DND-41 (cell line): ENCODE results near the gene PITPNC1.

Source experiments
- ATAC-seq: fragments of 200-7000 bp; cut with Tn5 transposase; 3 replicates; pipeline ENCODE4 v1.9.1; 2021; ENCODE audit warnings: low read depth; ENCODE audit not compliant: insufficient read depth
- DNase-seq: peaks from one replicate; pipeline ENCODE4 v3.0.0-alpha.2; 2020
- H2AFZ ChIP-seq: 2 replicates; pipeline ENCODE4 v1.6.0; 2012; ENCODE audit warnings: low read depth, low read length
- H3K27ac ChIP-seq: 2 replicates; pipeline ENCODE4 v1.5.1; 2012; ENCODE audit warnings: low read length, inconsistent platforms
- H3K27me3 ChIP-seq: fragments of 200-600 bp; sonication (generic); 2 replicates; pipeline ENCODE4 v1.6.0; 2012; ENCODE audit warnings: low read length, mild to moderate bottlenecking, inconsistent platforms; ENCODE audit not compliant: insufficient read depth, poor library complexity
- H3K36me3 ChIP-seq: 2 replicates; pipeline ENCODE4 v1.5.1; 2012; ENCODE audit warnings: low read length, inconsistent platforms; ENCODE audit not compliant: insufficient read depth
- H3K4me1 ChIP-seq: 2 replicates; pipeline ENCODE4 v1.5.1; 2012; ENCODE audit warnings: mild to moderate bottlenecking, low read length; ENCODE audit not compliant: insufficient read depth
- H3K4me2 ChIP-seq: 2 replicates; pipeline ENCODE4 v1.6.0; 2012; ENCODE audit warnings: mild to moderate bottlenecking, moderate library complexity, low read length, inconsistent platforms; ENCODE audit not compliant: insufficient read depth
- H3K4me3 ChIP-seq, 2 experiments: fragments of 200-600 bp in 1 of 2; shearing (Covaris generic) in 1 of 2; 2 replicates each; pipeline ENCODE4 v1.5.1; 2012 to 2016; ENCODE audit warnings: inconsistent platforms in 2 of 2, low read length in 2 of 2, mild to moderate bottlenecking in 2 of 2, low read depth in 1 of 2, moderate library complexity in 1 of 2
- H3K79me2 ChIP-seq: 2 replicates; pipeline ENCODE4 v1.6.0; 2012; ENCODE audit warnings: low read length, inconsistent platforms; ENCODE audit not compliant: insufficient read depth
- H3K9ac ChIP-seq: 2 replicates; pipeline ENCODE4 v1.6.0; 2012; ENCODE audit warnings: low read depth, mild to moderate bottlenecking, inconsistent platforms, low read length, moderate library complexity
- H3K9me3 ChIP-seq: 2 replicates; pipeline ENCODE4 v1.5.1; 2012; ENCODE audit warnings: low read length, moderate library complexity, mild to moderate bottlenecking, inconsistent platforms; ENCODE audit not compliant: insufficient read depth, severe bottlenecking
- H4K20me1 ChIP-seq: 2 replicates; pipeline ENCODE4 v1.6.0; 2012; ENCODE audit warnings: low read length; ENCODE audit not compliant: insufficient read depth
- EZH2 ChIP-seq: IDR thresholded peaks from 3 replicates; pipeline ENCODE4 v1.6.1; 2012; ENCODE audit warnings: borderline replicate concordance, low read depth, mild to moderate bottlenecking, moderate library complexity, low read length, inconsistent platforms; ENCODE audit not compliant: severe bottlenecking
- TF ChIP-seq, protein P1 (sequence below): IDR thresholded peaks from 2 replicates; pipeline ENCODE4 v1.5.1; 2012; ENCODE audit warnings: borderline replicate concordance, low read length, moderate library complexity, mild to moderate bottlenecking; ENCODE audit not compliant: poor library complexity, severe bottlenecking; ENCODE audit errors: extremely low read depth

The PITPNC1 gene

DNA sequence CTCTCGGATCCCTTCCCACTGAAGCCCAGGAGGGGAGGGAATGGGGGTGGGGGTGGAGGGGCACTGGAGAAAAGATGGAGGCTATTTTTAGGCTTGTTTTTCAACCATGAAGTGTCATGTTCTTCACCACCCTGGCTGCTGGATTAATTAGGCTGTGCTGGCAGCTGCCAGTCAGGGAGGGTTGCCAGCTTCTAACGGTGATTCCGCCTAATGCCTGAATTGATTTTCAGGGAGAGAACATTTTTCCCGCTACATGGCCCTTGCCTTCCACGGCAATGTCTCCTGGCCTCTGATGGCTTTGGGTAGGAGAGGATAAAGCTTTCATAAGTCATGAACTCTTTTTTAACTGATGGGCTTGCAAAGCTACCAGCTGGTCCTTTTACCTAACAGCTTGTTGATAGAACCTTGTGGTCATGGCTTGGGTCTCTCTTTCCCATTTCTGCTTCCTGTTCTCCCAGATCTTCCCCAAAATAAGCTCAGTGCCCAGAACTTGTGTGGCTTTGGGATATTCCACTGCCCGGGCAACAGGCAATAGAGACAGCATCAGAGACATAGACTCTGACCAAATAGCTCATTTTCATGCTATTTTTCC is 167.4 kb downstream of the PITPNC1 start:
- Histone ChIP-seq H3K9me3 (no peaks in the 10 kb centered on the region), H3K9ac (no peak overlapping the region), H2AFZ (no peak overlapping the region), H3K4me1 (no peaks in the 10 kb centered on the region), H3K36me3 (no peaks in the 10 kb centered on the region), H3K4me3 (no peak overlapping the region), H3K79me2 (no peaks in the 10 kb centered on the region), H3K27me3 (no peaks in the 10 kb centered on the region), H3K27ac (no peak overlapping the region), H4K20me1 (no peaks in the 10 kb centered on the region), H3K4me2 (no peak overlapping the region)
- ATAC-seq (no peak), DNase-seq (no peak)
- TF ChIP-seq, protein P1, sequence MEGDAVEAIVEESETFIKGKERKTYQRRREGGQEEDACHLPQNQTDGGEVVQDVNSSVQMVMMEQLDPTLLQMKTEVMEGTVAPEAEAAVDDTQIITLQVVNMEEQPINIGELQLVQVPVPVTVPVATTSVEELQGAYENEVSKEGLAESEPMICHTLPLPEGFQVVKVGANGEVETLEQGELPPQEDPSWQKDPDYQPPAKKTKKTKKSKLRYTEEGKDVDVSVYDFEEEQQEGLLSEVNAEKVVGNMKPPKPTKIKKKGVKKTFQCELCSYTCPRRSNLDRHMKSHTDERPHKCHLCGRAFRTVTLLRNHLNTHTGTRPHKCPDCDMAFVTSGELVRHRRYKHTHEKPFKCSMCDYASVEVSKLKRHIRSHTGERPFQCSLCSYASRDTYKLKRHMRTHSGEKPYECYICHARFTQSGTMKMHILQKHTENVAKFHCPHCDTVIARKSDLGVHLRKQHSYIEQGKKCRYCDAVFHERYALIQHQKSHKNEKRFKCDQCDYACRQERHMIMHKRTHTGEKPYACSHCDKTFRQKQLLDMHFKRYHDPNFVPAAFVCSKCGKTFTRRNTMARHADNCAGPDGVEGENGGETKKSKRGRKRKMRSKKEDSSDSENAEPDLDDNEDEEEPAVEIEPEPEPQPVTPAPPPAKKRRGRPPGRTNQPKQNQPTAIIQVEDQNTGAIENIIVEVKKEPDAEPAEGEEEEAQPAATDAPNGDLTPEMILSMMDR = no peak
- TF ChIP-seq EZH2 = no peak

DNA sequence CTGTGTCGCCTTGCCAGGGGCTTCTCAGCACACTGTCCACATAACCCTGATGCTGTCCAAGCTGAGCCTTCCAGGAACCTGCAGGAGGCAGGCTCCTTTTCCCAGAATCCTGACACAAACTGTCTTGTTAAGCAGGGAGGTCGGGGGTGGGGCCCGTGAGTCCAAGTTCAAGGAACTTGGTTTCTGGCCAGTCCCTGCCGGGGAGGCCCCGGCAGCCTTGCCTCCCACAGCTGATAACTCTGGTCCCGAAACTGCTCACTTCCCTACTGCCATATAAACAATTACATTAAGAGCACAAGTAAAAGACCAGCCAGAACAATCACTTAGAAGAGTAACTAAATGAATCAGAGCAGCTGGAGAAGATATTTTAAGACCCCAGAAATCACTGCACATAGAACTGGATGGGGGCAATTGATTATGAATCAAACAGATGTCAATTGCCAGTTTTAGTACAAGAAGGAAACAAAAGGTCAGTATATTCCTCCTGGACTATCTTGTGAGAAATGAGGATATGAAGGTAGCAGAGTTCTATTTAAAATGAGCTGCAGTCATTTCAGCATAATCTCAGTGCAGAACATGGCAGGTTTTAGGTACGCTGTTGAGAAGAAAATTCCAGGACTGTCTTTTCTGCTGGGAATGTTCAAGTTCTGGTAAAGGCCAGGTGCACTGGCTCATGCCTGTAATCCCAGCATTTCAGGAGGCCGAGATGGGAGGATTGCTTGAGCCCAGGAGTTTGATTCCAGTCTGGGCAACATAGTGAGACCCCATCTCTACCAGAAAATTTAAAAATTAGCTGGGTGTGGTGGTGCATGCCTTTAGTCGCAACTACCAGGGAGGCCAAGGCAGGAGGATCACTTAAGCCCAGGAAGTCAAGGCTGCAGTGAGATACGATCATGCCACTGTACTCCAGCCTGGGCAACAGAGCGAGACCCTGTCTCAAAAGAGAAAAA is 169.8 kb downstream of the PITPNC1 start:
- Histone ChIP-seq H3K9me3 (no peaks in the 10 kb centered on the region), H3K27ac (no peak overlapping the region), H3K36me3 (no peaks in the 10 kb centered on the region)

DNA sequence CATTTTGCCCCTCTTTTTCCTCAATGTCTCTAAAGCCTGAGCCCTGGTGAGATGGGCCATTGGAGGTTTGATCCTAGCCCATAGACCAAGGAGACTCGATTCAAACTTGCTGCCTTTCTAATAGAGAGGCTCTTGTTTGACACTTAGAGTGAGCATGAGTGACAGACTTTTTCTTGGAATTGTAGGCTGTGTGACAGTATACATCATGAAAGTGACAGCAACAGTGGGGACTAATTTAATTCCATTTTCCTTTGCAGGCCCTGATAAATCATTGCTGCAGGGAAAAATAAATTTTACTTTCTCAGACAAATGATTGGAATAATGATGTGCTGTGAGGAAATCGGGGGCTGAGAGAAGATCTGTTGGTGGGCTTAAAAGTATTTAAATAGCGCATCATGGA is 171.6 kb downstream of the PITPNC1 start:
- no peak overlapping the region for H3K9ac ChIP-seq
- no peaks in the 10 kb centered on the region for H3K4me1 ChIP-seq
- ATAC-seq = no peak
- H3K79me2 ChIP-seq = no peaks in the 10 kb centered on the region
- no peak for TF ChIP-seq EZH2
- TF ChIP-seq, protein P1 = no peak
- DNase-seq = no peak
- no peaks in the 10 kb centered on the region for H3K9me3 ChIP-seq
- H2AFZ ChIP-seq = no peak overlapping the region
- H3K27ac ChIP-seq = no peak overlapping the region
- no peaks in the 10 kb centered on the region for H3K27me3 ChIP-seq
- no peaks in the 10 kb centered on the region for H4K20me1 ChIP-seq
- H3K4me3 ChIP-seq = no peak overlapping the region
- H3K36me3 ChIP-seq = no peaks in the 10 kb centered on the region
- no peak overlapping the region for H3K4me2 ChIP-seq

More for the DNA sequence above, 169.8 kb downstream of the PITPNC1 start:
- TF ChIP-seq, protein P1 = no peak
- TF ChIP-seq EZH2 = no peak
- Histone ChIP-seq H3K4me3 (no peak overlapping the region), H3K9ac (no peak overlapping the region), H3K79me2 (no peaks in the 10 kb centered on the region), H2AFZ (no peak overlapping the region), H4K20me1 (no peaks in the 10 kb centered on the region), H3K4me1 (no peaks in the 10 kb centered on the region), H3K27me3 (no peaks in the 10 kb centered on the region), H3K4me2 (no peak overlapping the region)
- no peak for DNase-seq
- no peak for ATAC-seq
